HCT116 (cell line): ENCODE results near the gene NUB1. TPM values are rescaled to one million over a fixed set of nuclear protein-coding genes. Genes with fewer than 3 reads are reported as not detected.

Source experiments
- ATAC-seq: fragments of 200-7000 bp; cut with Tn5 transposase; 2 replicates; pipeline ENCODE4 v1.9.1; 2020; ENCODE audit warnings: mild to moderate bottlenecking, moderate library complexity
- BruUV-seq: library from RNA; stranded (reverse); fragments of 400-500 nt; replicated peaks from 2 replicates; lab custom pipeline; 2021; lab: Mats Ljungman, UMichigan
- CTCF ChIA-PET: fragments of 300-600 bp; sonication (Branson Sonifier 250); formaldehyde crosslinking; loops from one replicate; lab custom pipeline; 2021; ENCODE audit warnings: antibody characterized with exemption; lab: Charles Lee
- POLR2A ChIA-PET: fragments of 300-600, 350-600 bp; sonication (Branson Sonifier 250); formaldehyde crosslinking; loops from one replicate; lab custom pipeline; 2021; ENCODE audit warnings: antibody characterized with exemption; lab: Charles Lee
- RAD21 ChIA-PET, 2 experiments: fragments of 300-600 bp; sonication (Branson Sonifier 250); formaldehyde crosslinking; loops; one replicate each; lab custom pipeline; 2023; ENCODE audit warnings: low total read pairs in 2 of 2; ENCODE audit not compliant: uncharacterized antibody in 2 of 2, unreplicated experiment in 2 of 2, low non-redundant PET in 1 of 2; lab: Charles Lee
- DNase-seq: peaks from one replicate; pipeline ENCODE4 v3.0.0-alpha.2; 2010; ENCODE audit warnings: low read depth, low spot score
- H2AFZ ChIP-seq: fragments of 200-600 bp; shearing (Covaris generic), sonication (generic); 2 replicates; pipeline ENCODE4 v1.6.1; 2017; ENCODE audit warnings: low read depth, mixed run types, mixed read lengths, antibody characterized with exemption, low read length; ENCODE audit not compliant: poor library complexity, severe bottlenecking
- H3K27ac ChIP-seq: 2 replicates; pipeline ENCODE4 v1.5.1; 2012; ENCODE audit warnings: low read depth, low read length
- H3K27me3 ChIP-seq: fragments of 200-600 bp; sonication (generic); 2 replicates; pipeline ENCODE4 v1.6.1; 2016; ENCODE audit warnings: mixed run types, low read length, mixed read lengths; ENCODE audit not compliant: insufficient read depth
- H3K36me3 ChIP-seq, 2 experiments: fragments of 200-500 bp in 1 of 2; fragments of 200-600 bp in 1 of 2; sonication (Bioruptor generic) in 1 of 2; sonication (generic) in 1 of 2; 2 replicates each; pipeline versions ENCODE4 v1.5.1 to v1.6.1; 2014 to 2016; ENCODE audit warnings: low read length in 2 of 2, inconsistent platforms in 1 of 2, mixed read lengths in 1 of 2, mixed run types in 1 of 2; ENCODE audit not compliant: insufficient read depth in 2 of 2, control insufficient read depth in 1 of 2
- H3K4me1 ChIP-seq, 2 experiments: fragments of 200-600 bp in 1 of 2; sonication (generic) in 1 of 2; 2 replicates each; pipeline versions ENCODE4 v1.5.1 to v1.6.1; 2012 to 2017; ENCODE audit warnings: low read length in 2 of 2, inconsistent platforms in 1 of 2, mild to moderate bottlenecking in 1 of 2, mixed read lengths in 1 of 2, mixed run types in 1 of 2, moderate library complexity in 1 of 2; ENCODE audit not compliant: insufficient read depth in 2 of 2, control insufficient read depth in 1 of 2
- H3K4me2 ChIP-seq: fragments of 200-600 bp; sonication (generic); 2 replicates; pipeline ENCODE4 v1.6.1; 2017; ENCODE audit warnings: mixed run types, low read length, mixed read lengths
- H3K4me3 ChIP-seq, 2 experiments: fragments of 200-600 bp in 1 of 2; sonication (generic) in 1 of 2; replicated peaks in 1 of 2; 2 replicates each; pipeline ENCODE4 v1.5.1; 2011 to 2016; ENCODE audit warnings: low read length in 2 of 2, control low read depth in 1 of 2, low read depth in 1 of 2, mild to moderate bottlenecking in 1 of 2, mixed read lengths in 1 of 2, mixed run types in 1 of 2
- H3K79me2 ChIP-seq: fragments of 200-600 bp; sonication (generic); 2 replicates; pipeline ENCODE4 v1.6.1; 2017; ENCODE audit warnings: mild to moderate bottlenecking, mixed run types, low read length, moderate library complexity, mixed read lengths; ENCODE audit not compliant: insufficient read depth
- H3K9ac ChIP-seq: fragments of 200-600 bp; sonication (generic); 2 replicates; pipeline ENCODE4 v1.6.1; 2016; ENCODE audit warnings: low read length, mixed read lengths
- H3K9me2 ChIP-seq: fragments of 200-600 bp; sonication (generic), shearing (Covaris generic); 2 replicates; pipeline ENCODE4 v1.6.1; 2017; ENCODE audit warnings: mixed run types, mild to moderate bottlenecking, moderate library complexity; ENCODE audit not compliant: insufficient read depth
- H3K9me3 ChIP-seq, 2 experiments: fragments of 200-500 bp in 1 of 2; fragments of 200-600 bp in 1 of 2; sonication (Bioruptor generic) in 1 of 2; sonication (generic) in 1 of 2; 2 replicates each; pipeline ENCODE4 v1.6.1; 2014 to 2017; ENCODE audit warnings: low read length in 2 of 2, mixed read lengths in 2 of 2, inconsistent platforms in 1 of 2, low read depth in 1 of 2, mild to moderate bottlenecking in 1 of 2, mixed run types in 1 of 2, moderate library complexity in 1 of 2; ENCODE audit not compliant: control insufficient read depth in 1 of 2, insufficient read depth in 1 of 2
- H4K20me1 ChIP-seq: fragments of 200-600 bp; sonication (generic), shearing (Covaris generic); 2 replicates; pipeline ENCODE4 v1.6.1; 2017; ENCODE audit warnings: mixed run types, mild to moderate bottlenecking, moderate library complexity; ENCODE audit not compliant: insufficient read depth
- ATF3 ChIP-seq: IDR thresholded peaks from 2 replicates; pipeline ENCODE4 v1.6.1; 2012
- ELF1 ChIP-seq: IDR thresholded peaks from 2 replicates; pipeline ENCODE4 v1.6.1; 2012; ENCODE audit warnings: low read depth, borderline replicate concordance
- FOSL1 ChIP-seq: IDR thresholded peaks from 2 replicates; pipeline ENCODE4 v1.6.1; 2012; ENCODE audit warnings: low read depth
- JUND ChIP-seq: IDR thresholded peaks from 2 replicates; pipeline ENCODE4 v1.6.1; 2012
- MAX ChIP-seq: IDR thresholded peaks from 2 replicates; pipeline ENCODE4 v1.6.1; 2012
- POLR2A ChIP-seq: IDR thresholded peaks from 2 replicates; pipeline ENCODE4 v1.7.0; 2011; ENCODE audit warnings: borderline replicate concordance; ENCODE audit not compliant: insufficient read depth, insufficient read length; ENCODE audit errors: extremely low read depth
- POLR2AphosphoS5 ChIP-seq: IDR thresholded peaks from 2 replicates; pipeline ENCODE4 v1.6.1; 2011; ENCODE audit warnings: mild to moderate bottlenecking, low read depth, low read length, moderate library complexity
- REST ChIP-seq: IDR thresholded peaks from 2 replicates; pipeline ENCODE4 v1.6.1; 2012; ENCODE audit warnings: low read depth
- SP1 ChIP-seq: IDR thresholded peaks from 2 replicates; pipeline ENCODE4 v1.6.1; 2012; ENCODE audit warnings: low read depth
- YY1 ChIP-seq: IDR thresholded peaks from 2 replicates; pipeline ENCODE4 v1.6.1; 2011; ENCODE audit warnings: low read length, low read depth, moderate library complexity, mild to moderate bottlenecking; ENCODE audit not compliant: insufficient replicate concordance; ENCODE audit errors: extremely low read depth
- ZFX ChIP-seq: fragments of 450-650 bp; IDR thresholded peaks from 2 replicates; pipeline ENCODE4 v1.6.1; 2017
- intact Hi-C: fragments of 100-400 bp; cut with micrococcal nuclease; formaldehyde crosslinking; loops from 2 replicates; pipeline ENCODE4 v1.10.0; 2022
- total RNA-seq: library from RNA; stranded (reverse); gene quantifications from one replicate; pipeline ENCODE4 v1.2.1, GENCODE V29; 2021; ENCODE audit not compliant: unreplicated experiment

Gene NUB1
- total RNA-seq, 1 experiment from 2014 or later = 44.0 TPM

DNA sequence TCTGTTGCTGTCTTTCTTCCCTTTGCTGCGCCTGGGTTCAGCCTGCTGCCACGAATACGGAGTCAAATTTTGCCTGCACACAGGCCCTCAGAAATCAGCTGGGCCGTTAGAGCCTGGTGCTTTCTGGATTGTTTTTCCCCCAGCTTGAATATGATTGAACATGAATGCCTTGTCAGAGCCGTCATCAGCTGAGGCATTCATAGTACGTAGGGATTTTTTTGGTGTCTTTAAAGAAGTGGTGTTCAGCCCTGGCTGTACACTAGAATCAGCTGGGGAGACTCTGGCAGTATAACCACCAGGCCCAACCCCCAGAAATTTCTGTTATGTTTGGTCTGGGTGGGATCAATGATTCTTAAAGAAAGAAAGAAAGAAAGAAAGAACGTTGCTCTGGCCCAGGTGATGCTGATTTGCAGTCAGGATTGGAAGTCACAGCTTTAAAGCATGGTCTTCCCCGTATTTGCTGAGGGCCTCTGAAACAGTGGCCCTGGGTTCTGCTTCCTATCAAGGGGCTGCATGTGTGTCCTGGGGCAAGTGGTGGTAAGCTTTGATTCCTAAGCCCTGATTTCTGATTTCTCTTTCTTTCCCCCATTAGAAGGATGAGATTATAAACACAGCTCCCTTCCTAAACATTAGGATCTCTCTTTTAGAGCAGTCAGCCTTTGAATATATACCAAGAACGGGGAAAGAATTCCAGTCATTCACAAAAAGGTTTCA lies 24.7 kb downstream of the NUB1 start:
- H3K4me2 ChIP-seq = no peak overlapping the region
- DNase-seq (no peak), ATAC-seq (no peak)
- no peaks in the 10 kb centered on the region for H3K9me3 ChIP-seq
- ChIA-PET POLR2A (no interaction called here), RAD21 (no interaction called here), CTCF (interaction anchor here (1.4 to 4.2 kb wide), 2 partner anchors 51 to 82 kb away, joined by 4 to 40 read pairs; no protein-coding TSS in a partner anchor)
- H3K27me3 ChIP-seq = no peaks in the 10 kb centered on the region
- H3K9me2 ChIP-seq = no peaks in the 10 kb centered on the region
- H4K20me1 ChIP-seq = no peaks in the 10 kb centered on the region
- no peak overlapping the region for H3K4me3 ChIP-seq
- no peaks in the 10 kb centered on the region for H3K79me2 ChIP-seq
- TF ChIP-seq REST (no peak), ELF1 (no peak), SP1 (no peak), POLR2AphosphoS5 (no peak), MAX (no peak), JUND (no peak), FOSL1 (no peak), YY1 (no peak), ZFX (no peak), POLR2A (no peak), ATF3 (no peak)
- peaks cover 2 to 11% of the 10 kb centered on the region in 2 experiments; a peak in 2 of 4 replicates for H3K4me1 ChIP-seq
- BruUV-seq = no TSS peak
- no peak overlapping the region for H3K9ac ChIP-seq
- H3K27ac ChIP-seq = no peak overlapping the region
- no peak overlapping the region for H2AFZ ChIP-seq
- H3K36me3 ChIP-seq = peaks cover 6 to 12% of the 10 kb centered on the region in 2 experiments; a peak in 2 of 4 replicates
- intact Hi-C loops = no loop called here
